HPDE6-E6E7 (cell line): Measurements from ENCODE around the gene ARL1.
"Not testable (repeated sequence)": the region's sequence is repeated elsewhere in the genome, so short reads cannot be mapped to it uniquely, and the experiment has no call there.

Experiments
- DNase-seq: peaks from one replicate; pipeline ENCODE4 v3.0.0; 2011; ENCODE audit warnings: missing footprints; ENCODE audit errors: extremely low spot score

The ARL1 gene

DNA sequence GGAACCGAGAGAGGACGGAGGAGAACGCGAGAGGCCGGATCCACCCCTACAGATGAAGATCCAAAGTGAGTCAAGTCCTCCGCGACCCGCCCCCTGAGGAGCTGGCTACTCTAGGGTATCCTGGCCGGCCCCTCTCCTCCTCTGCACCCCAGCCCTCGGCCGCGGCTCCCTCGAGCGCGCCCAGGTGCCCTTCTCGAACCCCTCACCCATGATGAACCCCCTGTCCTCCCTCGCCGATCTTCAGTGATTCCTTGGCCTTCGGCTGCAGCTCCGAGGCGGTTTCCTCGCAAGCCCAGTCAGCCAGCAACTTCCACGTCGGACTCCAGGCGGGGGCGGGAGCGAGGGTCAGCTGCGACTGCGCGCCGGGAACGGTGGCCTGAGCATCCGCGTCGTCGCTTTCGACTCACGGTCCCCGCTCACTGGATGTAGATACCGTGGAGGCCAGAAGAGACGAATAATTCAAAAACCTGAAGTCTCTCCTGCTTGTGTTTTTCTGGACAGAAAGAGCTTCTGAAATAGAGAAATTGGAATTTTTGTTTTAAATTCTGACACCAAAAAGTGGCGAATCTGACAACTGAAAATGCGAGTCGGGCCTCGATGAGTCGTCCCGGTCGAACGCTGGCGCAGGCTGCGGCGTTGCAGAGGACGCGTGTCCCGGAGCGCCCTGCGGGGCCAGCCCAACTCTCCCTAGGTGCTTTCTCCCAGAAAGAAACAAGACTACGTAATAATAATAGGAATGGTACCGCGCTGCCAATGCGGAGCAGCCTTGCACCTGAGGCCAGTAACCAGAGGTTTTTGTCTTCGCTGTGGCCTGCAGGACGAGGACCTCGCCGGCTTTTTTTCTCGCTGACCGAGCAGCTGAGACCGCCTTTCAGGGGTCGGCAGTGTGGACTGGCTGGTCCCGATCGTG, at the start of gene ARL1:
ARL1 (minus strand) TSS at position 337 of the 910 bp plus-strand sequence; CDS start at position 210, 127 bp downstream.
- DNase-seq = peak; percentile 84

- no peak for DNase-seq
Observed at GRCh38 chr12:101455685-101456084, 48.1 kb upstream of the ARL1 start.

GRCh38 chr12:101441461-101442224, 34.1 kb upstream of the ARL1 start:
- no peak for DNase-seq

- no peak for DNase-seq
Observed at GRCh38 chr12:101439236-101439635, 31.7 kb upstream of the ARL1 start.

DNA sequence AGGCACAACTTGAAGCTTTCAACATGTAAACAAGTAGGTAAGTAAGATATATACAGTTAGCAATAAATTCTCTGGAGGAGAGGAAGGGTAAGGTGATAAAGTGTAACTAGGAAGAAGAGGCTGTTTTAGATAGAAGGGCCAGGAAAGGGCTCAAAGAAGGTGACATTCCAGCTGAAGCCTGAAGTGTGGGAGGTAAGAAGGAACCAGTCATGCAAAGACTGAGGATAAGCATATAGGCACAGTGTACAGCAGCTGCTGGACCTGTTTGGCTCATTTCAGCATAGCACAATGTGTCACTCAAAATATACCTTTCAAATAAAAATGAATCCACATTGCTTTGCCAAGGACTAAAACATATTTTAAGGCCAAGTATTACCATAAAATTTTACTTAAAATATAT, 28.6 kb upstream of the ARL1 start:
- no peak for DNase-seq

DNA sequence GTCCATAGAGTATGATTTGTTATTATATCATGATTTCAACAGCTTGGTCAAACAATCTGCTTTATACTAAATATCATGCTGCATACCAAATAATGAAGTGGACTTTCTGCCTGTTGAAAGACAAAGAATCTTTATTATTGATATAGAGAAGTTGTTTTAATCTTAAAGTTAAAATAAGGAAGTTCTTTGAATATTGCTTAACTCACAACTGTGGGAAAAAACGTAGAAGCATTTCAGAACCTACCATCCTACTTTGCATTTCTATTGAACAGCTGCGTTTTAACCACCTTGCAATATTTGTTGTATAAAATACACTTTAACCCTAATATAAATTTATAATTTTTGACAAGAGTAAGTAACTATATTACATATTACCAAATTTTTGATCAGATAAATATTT, 22.9 kb upstream of the ARL1 start:
- DNase-seq = no peak

DNA sequence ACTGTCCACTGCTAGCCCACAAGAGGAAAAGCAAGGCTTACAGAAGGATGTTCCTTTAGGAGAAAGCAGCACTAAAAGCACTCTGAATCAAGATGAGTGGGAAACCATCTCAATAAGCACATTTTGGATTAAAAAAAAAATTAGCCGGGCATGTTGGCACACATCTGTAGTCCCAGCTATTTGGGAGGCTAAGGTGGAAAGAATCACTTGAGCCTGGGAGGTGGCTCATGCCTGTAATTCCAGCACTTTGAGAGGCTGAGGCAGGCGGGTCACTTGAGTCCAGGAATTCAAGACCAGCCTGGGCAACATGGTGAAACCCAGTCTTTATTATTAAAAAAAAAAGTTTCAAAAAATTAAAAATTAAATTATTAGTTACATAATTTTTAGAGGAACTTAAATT, 17.0 kb upstream of the ARL1 start:
- DNase-seq = no peak

DNA sequence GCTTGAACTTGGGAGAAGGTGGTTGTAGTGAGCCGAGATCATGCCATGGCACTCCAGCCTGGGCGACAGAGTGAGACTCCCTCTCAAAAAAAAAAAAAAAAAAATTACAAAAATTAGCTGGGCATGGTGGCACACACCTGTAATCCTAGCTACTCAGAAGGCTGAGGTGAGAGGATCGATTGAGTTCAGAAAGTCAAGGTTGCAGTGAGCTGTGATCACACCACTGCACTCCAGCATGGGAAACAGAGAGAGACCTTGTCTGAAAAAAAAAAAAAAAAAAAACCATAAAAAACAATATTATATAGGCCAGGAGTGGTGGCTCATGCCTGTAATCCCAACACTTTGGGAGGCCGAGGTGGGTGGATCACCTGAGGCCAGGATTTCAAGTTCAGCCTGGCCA, 14.5 kb upstream of the ARL1 start:
- DNase-seq = not testable (repeated sequence)

GRCh38 chr12:101415228-101415627, 7.7 kb upstream of the ARL1 start:
- DNase-seq = no peak

DNA sequence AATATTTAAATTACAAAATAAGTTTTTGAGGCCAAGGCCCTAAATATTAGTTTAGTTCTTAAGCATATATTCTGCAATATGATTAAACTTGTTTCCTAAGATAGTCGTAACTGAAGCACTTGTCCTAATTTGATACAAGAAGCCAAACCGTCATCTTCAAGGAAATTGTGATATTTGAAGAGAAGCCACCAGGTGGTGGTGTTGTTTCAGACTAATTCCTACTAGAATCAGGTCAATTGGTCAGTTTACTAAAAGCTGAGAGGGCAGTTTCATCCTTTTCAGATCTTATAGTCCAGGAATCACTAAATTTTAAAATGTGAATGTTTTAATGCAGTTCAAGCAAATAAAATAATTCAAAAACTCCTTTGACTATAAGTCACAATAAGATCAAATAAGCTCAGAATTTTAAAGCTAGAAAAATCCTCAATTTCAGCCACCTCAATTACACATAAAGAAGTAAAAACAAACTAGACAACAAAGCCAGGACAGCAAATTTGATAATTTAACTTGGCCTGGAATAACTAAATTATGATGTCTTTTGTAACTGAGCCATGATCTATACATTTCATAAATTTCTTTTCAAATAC, 7.1 kb upstream of the ARL1 start:
- peak; percentile 14 for DNase-seq

DNA sequence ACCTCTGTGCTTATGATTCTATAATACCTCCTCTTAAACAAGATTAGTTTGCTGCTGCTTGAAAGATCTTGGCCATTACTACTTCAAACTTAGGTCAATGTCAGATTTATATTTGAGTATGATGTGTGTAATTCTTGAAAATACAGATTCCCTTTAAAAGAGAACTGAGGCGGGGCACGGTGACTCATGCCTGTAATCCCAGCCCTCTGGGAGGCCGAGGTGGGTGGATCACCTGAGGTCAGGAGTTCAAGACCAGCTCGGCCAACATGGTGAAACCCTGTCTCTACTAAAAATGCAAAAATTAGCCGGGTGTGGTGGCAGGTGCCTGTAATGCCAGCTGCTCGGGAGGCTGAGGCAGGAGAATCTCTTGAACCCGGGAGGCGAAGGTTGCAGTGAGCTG, 2.6 kb upstream of the ARL1 start:
- not testable (repeated sequence) for DNase-seq

DNA sequence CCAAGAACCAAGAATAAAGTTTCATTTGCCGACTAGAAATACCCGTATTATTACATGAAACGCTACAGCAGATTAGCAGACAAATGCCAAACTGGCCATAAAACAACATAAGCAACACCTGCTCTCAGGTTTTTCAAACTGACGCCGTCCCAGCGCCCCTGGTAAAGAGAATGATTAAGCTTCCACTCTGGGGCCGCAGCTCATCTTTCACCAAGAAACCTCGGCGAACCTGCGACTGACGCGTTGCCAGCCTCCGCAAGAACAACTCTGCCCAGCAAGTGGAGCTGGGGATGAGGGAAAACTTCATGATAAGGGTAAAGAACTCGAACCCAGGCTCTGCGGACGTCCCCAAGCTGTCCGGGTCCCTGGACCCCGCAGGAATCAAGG, 530 bp downstream of the ARL1 start:
- DNase-seq = no peak

DNA sequence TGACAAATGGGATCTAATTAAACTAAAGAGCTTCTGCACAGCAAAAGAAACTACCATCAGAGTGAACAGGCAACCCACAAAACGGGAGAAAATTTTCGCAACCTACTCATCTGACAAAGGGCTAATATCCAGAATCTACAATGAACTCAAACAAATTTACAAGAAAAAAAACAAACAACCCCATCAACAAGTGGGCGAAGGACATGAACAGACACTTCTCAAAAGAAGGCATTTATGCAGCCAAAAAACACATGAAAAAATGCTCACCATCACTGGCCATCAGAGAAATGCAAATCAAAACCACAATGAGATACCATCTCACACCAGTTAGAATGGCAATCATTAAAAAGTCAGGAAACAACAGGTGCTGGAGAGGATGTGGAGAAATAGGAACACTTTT, 16.4 kb downstream of the ARL1 start:
- DNase-seq = not testable (repeated sequence)

DNA sequence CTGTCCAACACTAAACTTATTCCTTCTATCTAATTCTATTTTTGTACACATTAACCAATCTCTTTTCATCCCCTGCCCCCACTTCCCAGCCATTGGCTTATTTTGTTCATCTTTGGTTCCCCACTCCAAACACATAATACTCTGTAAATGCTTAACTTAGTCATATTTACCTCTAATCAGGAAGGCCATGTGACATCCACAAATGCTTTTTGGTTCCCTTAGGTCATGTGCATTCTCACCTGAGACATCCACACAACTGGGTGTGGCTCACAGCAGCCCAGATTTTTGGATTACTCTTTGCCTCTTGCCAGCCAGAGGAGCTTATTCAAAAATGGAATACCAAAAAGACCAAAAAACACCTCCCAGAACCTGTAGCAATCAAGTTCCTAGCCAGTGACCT, 28.4 kb downstream of the ARL1 start:
- no peak for DNase-seq

GRCh38 chr12:101375573-101375972, 32.0 kb downstream of the ARL1 start:
- DNase-seq = no peak

DNA sequence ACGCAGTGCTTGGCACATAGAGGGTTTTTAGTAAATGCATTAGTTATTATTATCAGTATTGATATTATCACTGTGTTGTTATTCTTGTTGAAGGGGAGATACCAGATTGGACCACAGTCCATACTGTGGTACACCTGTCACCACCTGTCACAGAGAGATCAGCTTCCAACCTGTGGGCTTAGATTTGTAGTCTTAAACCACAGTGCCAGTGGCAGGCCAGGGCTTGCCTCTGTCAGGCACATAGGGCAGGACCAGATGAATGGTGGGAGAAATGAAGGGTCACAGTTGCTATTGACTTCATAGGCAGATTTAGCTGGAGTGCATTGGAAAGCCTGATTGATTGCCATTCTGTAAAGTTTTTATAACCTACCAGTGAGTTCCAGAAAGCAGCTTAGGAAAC, 35.1 kb downstream of the ARL1 start:
- DNase-seq = no peak

- DNase-seq = no peak
Observed at GRCh38 chr12:101368016-101368415, 39.6 kb downstream of the ARL1 start.

GRCh38 chr12:101361455-101361854, 46.1 kb downstream of the ARL1 start:
- no peak for DNase-seq

DNA sequence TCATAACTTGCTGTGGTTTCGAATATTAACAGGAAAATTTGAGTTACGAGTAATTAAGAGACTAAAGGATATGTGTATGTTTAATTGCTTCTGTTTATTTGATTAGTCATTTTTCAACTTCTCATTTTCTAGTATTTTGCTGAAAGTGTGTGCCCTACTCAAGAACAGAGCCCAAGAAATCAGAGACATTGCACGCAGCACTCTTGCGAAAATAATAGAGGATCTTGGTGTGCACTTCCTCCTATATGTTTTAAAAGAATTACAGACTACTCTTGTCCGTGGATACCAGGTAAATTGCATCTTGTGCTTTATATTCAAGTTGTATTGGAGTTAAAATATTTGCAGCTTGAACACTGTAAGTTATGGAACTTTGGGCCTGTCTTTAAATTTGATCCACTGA, 50.8 kb downstream of the ARL1 start:
- DNase-seq = no peak

DNA sequence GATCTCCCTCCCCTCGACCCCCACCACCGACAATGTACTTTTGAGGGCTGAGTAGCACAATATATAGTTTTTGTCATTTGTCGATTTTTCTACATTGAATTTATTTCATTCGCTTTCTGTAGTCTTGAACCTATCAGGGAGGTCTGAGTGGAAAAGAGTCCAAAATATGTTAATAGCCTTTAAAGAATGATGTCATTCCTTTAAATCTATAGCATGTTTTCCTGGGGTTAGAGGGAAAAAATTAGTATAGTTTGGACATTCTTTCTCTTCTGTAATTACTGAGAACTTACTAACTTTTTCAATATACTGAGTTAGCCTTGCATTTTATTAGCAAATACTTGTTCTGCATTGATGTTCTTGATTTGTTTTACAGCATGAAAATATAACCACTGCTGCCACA, 55.9 kb downstream of the ARL1 start:
- no peak for DNase-seq

DNA sequence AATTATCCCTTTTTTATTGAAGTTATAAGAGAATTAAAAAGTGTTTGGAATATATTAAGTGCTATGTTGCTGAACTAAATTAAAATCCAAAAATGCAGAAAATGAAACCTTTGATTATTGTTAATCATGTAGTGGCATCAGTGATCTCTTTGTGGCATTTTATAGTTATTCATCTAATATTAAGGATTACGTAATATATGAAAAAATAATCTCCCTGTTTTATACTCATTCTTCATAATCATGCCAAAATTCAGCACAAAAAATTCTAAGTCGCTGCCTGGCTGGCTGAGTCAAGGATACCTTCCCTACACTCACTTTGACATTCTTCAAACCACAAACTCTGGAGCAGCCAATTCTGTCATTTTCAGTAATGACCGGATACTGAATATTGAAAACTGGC, 63.7 kb downstream of the ARL1 start:
- no peak for DNase-seq
